HCT116 (cell line): ENCODE data around the gene ZSCAN29.

Experiments used
- ATF3 ChIP-seq: IDR thresholded peaks from 2 replicates; pipeline ENCODE4 v1.6.1; 2012
- CTCF ChIP-seq, 3 experiments: fragments of 200-600 bp in 1 of 3; sonication (generic) in 1 of 3; IDR thresholded peaks in 2 of 3; conservative IDR thresholded peaks in 1 of 3; 2 replicates each; pipeline ENCODE4 v1.5.1; 2012 to 2017; ENCODE audit warnings: low read depth in 2 of 3, low read length in 2 of 3, antibody characterized with exemption in 1 of 3, borderline replicate concordance in 1 of 3, control low read depth in 1 of 3, mild to moderate bottlenecking in 1 of 3, mixed read lengths in 1 of 3, mixed run types in 1 of 3, moderate library complexity in 1 of 3; ENCODE audit not compliant: insufficient read depth in 1 of 3
- ELF1 ChIP-seq: IDR thresholded peaks from 2 replicates; pipeline ENCODE4 v1.6.1; 2012; ENCODE audit warnings: low read depth, borderline replicate concordance
- EZH2 ChIP-seq: fragments of 200-600 bp; sonication (generic); IDR thresholded peaks from 2 replicates; pipeline ENCODE4 v1.6.1; 2017; ENCODE audit warnings: antibody characterized with exemption, mixed run types
- EZH2phosphoT487 ChIP-seq: fragments of 200-600 bp; IDR thresholded peaks from 2 replicates; pipeline ENCODE4 v1.6.1; 2018; ENCODE audit warnings: antibody characterized with exemption, borderline replicate concordance
- JUND ChIP-seq: IDR thresholded peaks from 2 replicates; pipeline ENCODE4 v1.6.1; 2012
- POLR2A ChIP-seq: IDR thresholded peaks from 2 replicates; pipeline ENCODE4 v1.7.0; 2011; ENCODE audit warnings: borderline replicate concordance; ENCODE audit not compliant: insufficient read depth, insufficient read length; ENCODE audit errors: extremely low read depth
- POLR2AphosphoS5 ChIP-seq: IDR thresholded peaks from 2 replicates; pipeline ENCODE4 v1.6.1; 2011; ENCODE audit warnings: mild to moderate bottlenecking, low read depth, low read length, moderate library complexity
- ZBTB33 ChIP-seq: IDR thresholded peaks from 2 replicates; pipeline ENCODE4 v1.6.1; 2011; ENCODE audit warnings: mild to moderate bottlenecking, low read length, moderate library complexity; ENCODE audit not compliant: insufficient replicate concordance; ENCODE audit errors: extremely low read depth
- ZNF274 ChIP-seq: fragments of 200-500 bp; sonication (Bioruptor generic); IDR thresholded peaks from 2 replicates; pipeline ENCODE4 v1.6.1; 2014; ENCODE audit warnings: mild to moderate bottlenecking, low read depth, low read length, inconsistent platforms

GRCh38 chr15:43406808-43407207 is 36.0 kb upstream of the ZSCAN29 start:
- TF ChIP-seq CTCF (IDR thresholded peaks at IDR 0.05 in 2 of 3, conservative IDR thresholded peaks at IDR 0.05 in 1 of 3; ENCODE audit: borderline replicate concordance in 1 of 3, insufficient read depth in 1 of 3, low read depth in 2 of 3, low read length in 2 of 3) (no peak), EZH2 (no peak), EZH2phosphoT487 (no peak), JUND (no peak), ELF1 (no peak), POLR2A (no peak), ZBTB33 (no peak), ATF3 (no peak), ZNF274 (no peak), POLR2AphosphoS5 (no peak)
